T-helper 1 cell treated with Interleukin-12 subunit alpha and Interleukin-12 subunit beta and Interleukin-4 antibody, amounts not matched to agents 30 μg/mL and 1 μg/mL, for 36 hours (primary cell): ENCODE results near the gene GP1BA.
"Not testable (repeated sequence)": the region's sequence is repeated elsewhere in the genome, so short reads cannot be mapped to it uniquely, and the experiment has no call there.

Source experiments
- H3K27ac Mint-ChIP-seq: one replicate; pipeline ENCODE4 v1.8.0; 2021; ENCODE audit warnings: mild to moderate bottlenecking, mixed read lengths
- H3K27me3 Mint-ChIP-seq: one replicate; pipeline ENCODE4 v1.8.0; 2021; ENCODE audit warnings: low read depth, mixed read lengths
- H3K36me3 Mint-ChIP-seq: one replicate; pipeline ENCODE4 v1.8.0; 2021; ENCODE audit warnings: low read depth, mixed read lengths
- H3K4me1 Mint-ChIP-seq: one replicate; pipeline ENCODE4 v1.8.0; 2021; ENCODE audit warnings: low read depth, mixed read lengths
- H3K4me3 Mint-ChIP-seq: one replicate; pipeline ENCODE4 v1.8.0; 2021; ENCODE audit warnings: mild to moderate bottlenecking, moderate library complexity, mixed read lengths
- H3K9me3 Mint-ChIP-seq: one replicate; pipeline ENCODE4 v1.8.0; 2021; ENCODE audit warnings: mixed read lengths

The GP1BA gene

DNA sequence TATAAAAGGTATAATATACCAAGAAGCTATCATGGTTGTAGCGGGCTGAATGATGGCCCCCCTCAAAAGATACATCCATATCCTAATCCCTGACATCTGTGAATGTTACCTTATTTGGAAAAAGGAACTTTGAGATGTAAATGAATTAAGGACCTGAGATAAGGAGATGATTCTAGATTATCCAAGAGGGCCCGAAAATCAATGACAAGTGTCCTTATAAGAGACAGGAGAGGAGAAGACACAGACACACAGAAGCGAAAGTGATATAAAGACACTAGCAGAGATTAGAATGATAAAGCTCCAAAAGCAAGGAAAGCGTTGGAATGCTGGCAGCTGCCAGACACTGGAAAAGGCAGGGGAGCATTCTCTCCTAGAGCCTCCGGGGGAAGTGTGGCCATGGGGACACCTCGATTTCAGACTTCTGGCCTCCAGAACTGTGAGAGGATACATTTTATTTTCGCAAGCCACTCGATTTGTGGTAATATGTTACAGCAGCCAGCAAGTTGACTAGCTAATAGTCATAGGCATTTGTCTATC, 12.5 kb upstream of the GP1BA start:
- no peaks in the 10 kb centered on the region for H3K9me3 Mint-ChIP-seq
- H3K27me3 Mint-ChIP-seq = no peaks in the 10 kb centered on the region
- H3K36me3 Mint-ChIP-seq = peaks cover 4% of the 10 kb centered on the region
- H3K4me1 Mint-ChIP-seq = no peaks in the 10 kb centered on the region
- H3K4me3 Mint-ChIP-seq = no peak overlapping the region
- H3K27ac Mint-ChIP-seq = no peak overlapping the region

DNA sequence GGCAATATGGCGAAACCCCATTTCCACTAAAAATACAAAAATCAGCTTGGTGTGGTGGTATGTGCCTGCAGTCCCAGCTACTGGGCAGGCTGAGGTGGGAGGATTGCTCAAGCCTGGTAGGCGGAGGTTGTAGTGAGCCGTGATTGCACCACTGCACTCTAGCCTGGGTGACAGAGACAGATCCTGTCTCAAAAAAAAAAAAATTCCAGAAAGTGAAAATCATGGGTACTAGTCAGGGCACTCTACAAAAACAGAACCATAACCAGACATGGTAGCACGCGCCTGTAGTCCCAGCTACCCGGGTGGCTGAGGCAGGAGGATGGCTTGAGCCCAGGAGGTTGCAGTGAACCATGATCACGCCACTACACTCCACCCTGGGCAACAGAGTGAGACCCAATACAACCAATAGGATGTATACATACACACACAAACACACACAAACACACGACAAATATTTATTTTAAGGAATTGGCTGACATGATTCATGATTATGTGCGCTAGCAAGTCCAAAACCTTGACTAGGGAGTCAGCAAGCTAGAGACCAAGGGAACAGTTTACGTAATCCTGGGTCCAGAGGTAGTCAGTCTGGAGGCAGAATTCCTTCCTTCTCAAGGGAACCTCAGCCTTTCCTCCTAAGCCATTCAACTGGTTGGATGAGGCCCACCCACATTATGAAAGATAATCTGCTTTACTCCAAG, 11.6 kb upstream of the GP1BA start:
- Mint-ChIP-seq H3K4me3 (no peak overlapping the region), H3K9me3 (no peaks in the 10 kb centered on the region), H3K4me1 (no peaks in the 10 kb centered on the region), H3K36me3 (peaks cover 4% of the 10 kb centered on the region), H3K27me3 (no peaks in the 10 kb centered on the region), H3K27ac (no peak overlapping the region)

- no peaks in the 10 kb centered on the region for H3K9me3 Mint-ChIP-seq
- H3K27ac Mint-ChIP-seq = no peak overlapping the region
- no peaks in the 10 kb centered on the region for H3K27me3 Mint-ChIP-seq
- H3K36me3 Mint-ChIP-seq = peaks cover 5% of the 10 kb centered on the region
- H3K4me3 Mint-ChIP-seq = no peak overlapping the region
- peaks cover under 1% of the 10 kb centered on the region for H3K4me1 Mint-ChIP-seq
Observed at GRCh38 chr17:4921320-4921719, 10.8 kb upstream of the GP1BA start.

- H3K4me3 Mint-ChIP-seq, H3K4me1 Mint-ChIP-seq, H3K27ac Mint-ChIP-seq, H3K27me3 Mint-ChIP-seq, H3K9me3 Mint-ChIP-seq: not testable (repeated sequence)
- peaks cover 33% of the 10 kb centered on the region for H3K36me3 Mint-ChIP-seq
Observed at GRCh38 chr17:4926577-4927335, 5.3 kb upstream of the GP1BA start.

DNA sequence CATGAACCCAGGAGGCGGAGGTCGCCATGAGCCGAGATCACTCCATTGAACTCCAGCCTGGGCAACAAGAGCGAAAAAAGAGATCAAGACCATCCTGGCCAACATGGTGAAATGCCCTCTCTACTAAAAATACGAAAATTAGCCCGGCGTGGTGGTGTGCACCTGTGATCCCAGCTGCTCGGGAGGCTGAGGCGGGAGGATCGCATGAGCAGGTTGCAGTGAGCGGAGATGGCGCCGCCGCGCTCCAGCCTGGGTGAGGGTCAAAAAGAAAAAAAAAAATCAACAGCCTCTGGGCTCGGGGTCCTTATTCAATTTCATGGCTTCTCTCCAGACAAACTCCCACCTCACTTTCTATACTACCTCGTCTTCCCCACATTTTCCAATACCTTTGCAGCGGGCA, 3.2 kb upstream of the GP1BA start:
- Mint-ChIP-seq H3K36me3 (peaks cover 41% of the 10 kb centered on the region), H3K9me3 (no peaks in the 10 kb centered on the region), H3K4me3 (no peak overlapping the region), H3K27ac (no peak overlapping the region), H3K27me3 (no peaks in the 10 kb centered on the region), H3K4me1 (peaks cover 15% of the 10 kb centered on the region)

- Mint-ChIP-seq H3K27me3 (no peaks in the 10 kb centered on the region), H3K27ac (no peak overlapping the region), H3K36me3 (peaks cover 47% of the 10 kb centered on the region), H3K4me3 (no peak overlapping the region), H3K9me3 (no peaks in the 10 kb centered on the region), H3K4me1 (peaks cover 24% of the 10 kb centered on the region)
Observed at GRCh38 chr17:4932756-4933155, 679 bp downstream of the GP1BA start.

DNA sequence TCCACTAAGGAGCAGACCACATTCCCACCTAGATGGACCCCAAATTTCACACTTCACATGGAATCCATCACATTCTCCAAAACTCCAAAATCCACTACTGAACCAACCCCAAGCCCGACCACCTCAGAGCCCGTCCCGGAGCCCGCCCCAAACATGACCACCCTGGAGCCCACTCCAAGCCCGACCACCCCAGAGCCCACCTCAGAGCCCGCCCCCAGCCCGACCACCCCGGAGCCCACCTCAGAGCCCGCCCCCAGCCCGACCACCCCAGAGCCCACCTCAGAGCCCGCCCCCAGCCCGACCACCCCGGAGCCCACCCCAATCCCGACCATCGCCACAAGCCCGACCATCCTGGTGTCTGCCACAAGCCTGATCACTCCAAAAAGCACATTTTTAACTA, 1.6 kb downstream of the GP1BA start:
- no peak overlapping the region for H3K4me3 Mint-ChIP-seq

DNA sequence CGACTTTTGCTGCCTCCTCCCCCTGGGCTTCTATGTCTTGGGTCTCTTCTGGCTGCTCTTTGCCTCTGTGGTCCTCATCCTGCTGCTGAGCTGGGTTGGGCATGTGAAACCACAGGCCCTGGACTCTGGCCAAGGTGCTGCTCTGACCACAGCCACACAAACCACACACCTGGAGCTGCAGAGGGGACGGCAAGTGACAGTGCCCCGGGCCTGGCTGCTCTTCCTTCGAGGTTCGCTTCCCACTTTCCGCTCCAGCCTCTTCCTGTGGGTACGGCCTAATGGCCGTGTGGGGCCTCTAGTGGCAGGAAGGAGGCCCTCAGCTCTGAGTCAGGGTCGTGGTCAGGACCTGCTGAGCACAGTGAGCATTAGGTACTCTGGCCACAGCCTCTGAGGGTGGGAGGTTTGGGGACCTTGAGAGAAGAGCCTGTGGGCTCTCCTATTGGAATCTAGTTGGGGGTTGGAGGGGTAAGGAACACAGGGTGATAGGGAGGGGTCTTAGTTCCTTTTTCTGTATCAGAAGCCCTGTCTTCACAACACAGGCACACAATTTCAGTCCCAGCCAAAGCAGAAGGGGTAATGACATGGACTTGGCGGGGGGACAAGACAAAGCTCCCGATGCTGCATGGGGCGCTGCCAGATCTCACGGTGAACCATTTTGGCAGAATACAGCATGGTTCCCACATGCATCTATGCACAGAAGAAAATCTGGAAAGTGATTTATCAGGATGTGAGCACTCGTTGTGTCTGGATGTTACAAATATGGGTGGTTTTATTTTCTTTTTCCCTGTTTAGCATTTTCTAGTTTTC, 2.3 kb downstream of the GP1BA start:
- H3K36me3 Mint-ChIP-seq = peaks cover 45% of the 10 kb centered on the region
- H3K27ac Mint-ChIP-seq = peak overlapping the region; percentile 60
- no peak overlapping the region for H3K4me3 Mint-ChIP-seq
- no peaks in the 10 kb centered on the region for H3K9me3 Mint-ChIP-seq
- H3K27me3 Mint-ChIP-seq = no peaks in the 10 kb centered on the region
- H3K4me1 Mint-ChIP-seq = peaks cover 33% of the 10 kb centered on the region

More for the DNA sequence above, 1.6 kb downstream of the GP1BA start:
- peaks cover 49% of the 10 kb centered on the region for H3K36me3 Mint-ChIP-seq
- H3K27me3 Mint-ChIP-seq = no peaks in the 10 kb centered on the region
- no peaks in the 10 kb centered on the region for H3K9me3 Mint-ChIP-seq
- peaks cover 30% of the 10 kb centered on the region for H3K4me1 Mint-ChIP-seq
- H3K27ac Mint-ChIP-seq = peak overlapping the region; percentile 60

DNA sequence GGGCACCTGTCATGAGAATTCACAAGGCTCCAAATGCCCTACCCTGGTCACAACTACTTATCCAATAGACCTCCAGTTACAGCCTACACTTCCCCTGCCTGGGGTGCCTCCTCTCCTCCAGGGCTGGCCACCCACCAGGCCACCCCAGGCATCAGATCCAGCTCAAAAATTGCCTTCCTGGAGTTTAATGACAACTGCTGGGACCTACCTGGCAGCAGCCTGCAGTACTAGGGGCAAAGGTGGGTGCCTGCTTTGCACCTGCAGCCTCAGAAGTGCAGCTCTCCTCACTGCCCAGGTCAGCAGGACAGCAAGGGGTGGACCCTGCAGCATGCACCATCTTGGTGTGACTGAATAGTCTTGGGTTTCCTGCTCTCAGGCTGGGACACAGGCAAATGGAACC, 3.6 kb downstream of the GP1BA start:
- Mint-ChIP-seq H3K9me3 (no peaks in the 10 kb centered on the region), H3K27ac (no peak overlapping the region), H3K27me3 (no peaks in the 10 kb centered on the region), H3K4me1 (peaks cover 33% of the 10 kb centered on the region), H3K36me3 (peaks cover 42% of the 10 kb centered on the region), H3K4me3 (no peak overlapping the region)

DNA sequence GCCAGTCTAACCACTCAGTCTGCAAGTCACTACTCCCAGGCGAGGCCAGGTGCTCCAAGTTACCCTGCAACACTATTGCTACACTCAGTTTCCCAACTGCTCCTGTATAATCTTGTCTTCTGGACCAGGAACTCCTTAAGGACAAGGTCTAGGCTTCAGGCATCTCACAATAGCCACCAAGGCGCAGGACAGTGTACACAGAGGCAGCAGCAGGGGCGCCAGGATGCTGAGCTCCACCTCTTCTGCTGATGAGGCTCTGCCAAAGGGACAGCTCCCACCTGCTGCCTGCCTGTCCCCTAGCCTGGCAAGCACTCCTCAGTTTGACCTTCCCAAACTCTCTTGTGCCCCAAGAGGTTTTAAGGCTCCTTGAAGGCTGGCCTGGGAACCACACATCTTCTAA, 4.4 kb downstream of the GP1BA start:
- Mint-ChIP-seq H3K27ac (no peak overlapping the region), H3K4me1 (peaks cover 35% of the 10 kb centered on the region), H3K36me3 (peaks cover 41% of the 10 kb centered on the region), H3K4me3 (no peak overlapping the region), H3K9me3 (no peaks in the 10 kb centered on the region), H3K27me3 (no peaks in the 10 kb centered on the region)

GRCh38 chr17:4937553-4937952, 5.5 kb downstream of the GP1BA start:
- no peak overlapping the region for H3K27ac Mint-ChIP-seq
- peaks cover 40% of the 10 kb centered on the region for H3K4me1 Mint-ChIP-seq
- peaks cover 47% of the 10 kb centered on the region for H3K36me3 Mint-ChIP-seq
- no peaks in the 10 kb centered on the region for H3K27me3 Mint-ChIP-seq
- H3K9me3 Mint-ChIP-seq = no peaks in the 10 kb centered on the region
- no peak overlapping the region for H3K4me3 Mint-ChIP-seq

DNA sequence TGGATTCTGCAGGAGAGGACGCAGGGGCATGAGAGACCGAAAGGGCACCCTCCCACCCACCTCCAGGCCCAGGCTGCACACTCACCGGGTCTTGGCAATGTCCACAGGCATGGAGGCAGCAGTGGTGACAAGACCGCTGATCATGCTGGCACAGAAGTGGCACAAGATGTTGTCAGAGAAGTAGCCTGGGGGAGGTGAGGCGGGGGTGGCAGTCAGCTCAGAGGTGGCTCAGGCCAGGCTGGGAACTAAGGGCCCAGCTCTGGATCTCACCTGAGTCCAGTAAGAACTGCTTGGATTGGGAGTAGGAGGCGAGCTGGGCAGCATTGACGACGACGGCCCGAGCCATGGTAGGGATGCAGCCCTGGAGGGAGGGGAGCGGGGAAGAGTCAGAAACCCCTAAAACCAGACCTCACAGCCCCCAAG, 6.0 kb downstream of the GP1BA start:
- H3K27ac Mint-ChIP-seq = peak overlapping the region; percentile 60
- peaks cover 51% of the 10 kb centered on the region for H3K36me3 Mint-ChIP-seq
- no peaks in the 10 kb centered on the region for H3K27me3 Mint-ChIP-seq
- H3K9me3 Mint-ChIP-seq = no peaks in the 10 kb centered on the region
- peak overlapping the region; percentile 90 for H3K4me3 Mint-ChIP-seq
- peaks cover 44% of the 10 kb centered on the region for H3K4me1 Mint-ChIP-seq

GRCh38 chr17:4938688-4939545, 6.8 kb downstream of the GP1BA start:
- peaks cover 53% of the 10 kb centered on the region for H3K36me3 Mint-ChIP-seq
- peak overlapping the region; percentile 71 for H3K27ac Mint-ChIP-seq
- H3K4me1 Mint-ChIP-seq = peaks cover 43% of the 10 kb centered on the region
- peak overlapping the region; percentile 90 for H3K4me3 Mint-ChIP-seq
- H3K9me3 Mint-ChIP-seq = no peaks in the 10 kb centered on the region
- H3K27me3 Mint-ChIP-seq = no peaks in the 10 kb centered on the region

- Mint-ChIP-seq H3K4me3 (peak overlapping the region; percentile 90), H3K9me3 (no peaks in the 10 kb centered on the region), H3K4me1 (peaks cover 43% of the 10 kb centered on the region), H3K27ac (peak overlapping the region; percentile 71), H3K36me3 (peaks cover 57% of the 10 kb centered on the region), H3K27me3 (no peaks in the 10 kb centered on the region)
Observed at GRCh38 chr17:4939546-4939795, 7.4 kb downstream of the GP1BA start.
